ENCODE measurements around the gene NSA2.

DNA sequence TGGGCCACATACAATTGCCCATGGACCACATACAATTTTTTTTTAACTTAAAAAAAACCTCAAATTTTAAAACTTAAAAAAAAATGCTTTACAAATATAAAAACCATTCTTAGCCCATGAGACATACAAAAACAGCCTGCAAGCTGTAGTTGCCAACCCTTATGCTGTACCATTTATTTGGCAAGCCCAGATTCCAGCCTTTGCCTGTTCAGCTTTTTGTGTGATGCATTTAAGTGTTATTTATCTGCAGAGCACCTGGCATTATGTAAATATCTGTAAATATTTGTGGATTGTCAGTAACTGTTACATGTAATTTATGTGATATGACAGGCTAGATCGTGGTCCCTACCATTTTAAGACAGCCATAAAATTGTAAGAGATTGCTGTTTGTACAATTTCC lies 49.5 kb upstream of the NSA2 start:
- no peak for TF ChIP-seq EZH2 (IDR thresholded peaks at IDR 0.05; ENCODE audit: borderline replicate concordance, low read depth, low read length, poor library complexity, severe bottlenecking)
- TF ChIP-seq, protein P1, sequence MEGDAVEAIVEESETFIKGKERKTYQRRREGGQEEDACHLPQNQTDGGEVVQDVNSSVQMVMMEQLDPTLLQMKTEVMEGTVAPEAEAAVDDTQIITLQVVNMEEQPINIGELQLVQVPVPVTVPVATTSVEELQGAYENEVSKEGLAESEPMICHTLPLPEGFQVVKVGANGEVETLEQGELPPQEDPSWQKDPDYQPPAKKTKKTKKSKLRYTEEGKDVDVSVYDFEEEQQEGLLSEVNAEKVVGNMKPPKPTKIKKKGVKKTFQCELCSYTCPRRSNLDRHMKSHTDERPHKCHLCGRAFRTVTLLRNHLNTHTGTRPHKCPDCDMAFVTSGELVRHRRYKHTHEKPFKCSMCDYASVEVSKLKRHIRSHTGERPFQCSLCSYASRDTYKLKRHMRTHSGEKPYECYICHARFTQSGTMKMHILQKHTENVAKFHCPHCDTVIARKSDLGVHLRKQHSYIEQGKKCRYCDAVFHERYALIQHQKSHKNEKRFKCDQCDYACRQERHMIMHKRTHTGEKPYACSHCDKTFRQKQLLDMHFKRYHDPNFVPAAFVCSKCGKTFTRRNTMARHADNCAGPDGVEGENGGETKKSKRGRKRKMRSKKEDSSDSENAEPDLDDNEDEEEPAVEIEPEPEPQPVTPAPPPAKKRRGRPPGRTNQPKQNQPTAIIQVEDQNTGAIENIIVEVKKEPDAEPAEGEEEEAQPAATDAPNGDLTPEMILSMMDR (conservative IDR thresholded peaks at IDR 0.05; ENCODE audit: low read depth, low read length): no peak
